HepG2 (cell line): ENCODE results near the gene TRNP1. TPM values are rescaled to one million over a fixed set of nuclear protein-coding genes. Genes with fewer than 3 reads are reported as not detected.

Experiments
- ATAC-seq: fragments of 200-7000 bp; cut with Tn5 transposase; 3 replicates; pipeline ENCODE4 v1.9.1; 2020; ENCODE audit warnings: mild to moderate bottlenecking, moderate library complexity
- BruUV-seq: library from RNA; stranded (reverse); fragments of 400-500 nt; replicated peaks from 2 replicates; lab custom pipeline; 2021; lab: Mats Ljungman, UMichigan
- CTCF ChIA-PET: fragments of 300-600 bp; formaldehyde crosslinking; extraction: SDS; loops from one replicate; lab custom pipeline; 2021; ENCODE audit warnings: low total read pairs, inconsistent platforms, low intra/inter-chr PET ratio; lab: Yijun Ruan, JAX
- POLR2A ChIA-PET: fragments of 350-600 bp; sonication (Branson Sonifier 250); formaldehyde crosslinking; loops from one replicate; lab custom pipeline; 2020; ENCODE audit warnings: antibody characterized with exemption, inconsistent platforms; lab: Yijun Ruan, JAX
- DNase-seq: peaks from one replicate; pipeline ENCODE4 v3.0.0-alpha.2; 2015; ENCODE audit warnings: low spot score
- FAIRE-seq: peaks from 3 replicates; lab custom pipeline; 2011; peaks lifted over from hg19 to GRCh38; lab: Jason Lieb, UNC
- H2AFZ ChIP-seq: one replicate; pipeline ENCODE4 v1.6.1; 2011; ENCODE audit warnings: low read length, inconsistent platforms
- H3K27ac ChIP-seq: fragments of 300-600 bp; 3 replicates; pipeline ENCODE4 v1.8.0; 2011; ENCODE audit warnings: mixed run types, mild to moderate bottlenecking, mixed read lengths, low read length, inconsistent platforms; ENCODE audit not compliant: insufficient read depth; ENCODE audit errors: extremely low read length
- H3K27me3 ChIP-seq, 2 experiments: fragments of 200-600 bp in 1 of 2; 2 replicates in 1 of 2; 3 replicates in 1 of 2; pipeline versions ENCODE4 v1.6.0 to v1.8.0; 2011; ENCODE audit warnings: low read length in 2 of 2, mild to moderate bottlenecking in 2 of 2, moderate library complexity in 2 of 2, inconsistent platforms in 1 of 2; ENCODE audit not compliant: insufficient read depth in 2 of 2, control insufficient read depth in 1 of 2
- H3K36me3 ChIP-seq, 2 experiments: fragments of 200-600 bp in 1 of 2; replicated peaks in 1 of 2; 2 replicates in 1 of 2; 3 replicates in 1 of 2; pipeline versions ENCODE4 v1.5.1 to v1.8.0; 2011; ENCODE audit warnings: low read length in 2 of 2, inconsistent platforms in 1 of 2; ENCODE audit not compliant: insufficient read depth in 2 of 2, control insufficient read depth in 1 of 2
- H3K4me1 ChIP-seq: 2 replicates; pipeline ENCODE4 v1.5.1; 2012; ENCODE audit warnings: low read length, inconsistent platforms; ENCODE audit not compliant: insufficient read depth
- H3K4me2 ChIP-seq: 2 replicates; pipeline ENCODE4 v1.6.0; 2011; ENCODE audit warnings: low read depth, low read length, inconsistent platforms
- H3K4me3 ChIP-seq, 3 experiments: fragments of 200-600 bp in 1 of 3; sonication (generic), shearing (Covaris generic) in 1 of 3; replicated peaks in 1 of 3; 2 replicates each; pipeline ENCODE4 v1.5.1; 2011 to 2016; ENCODE audit warnings: low read length in 3 of 3, inconsistent platforms in 2 of 3, low read depth in 2 of 3, mild to moderate bottlenecking in 2 of 3, control low read depth in 1 of 3, mixed read lengths in 1 of 3; ENCODE audit not compliant: insufficient read depth in 1 of 3
- H3K79me2 ChIP-seq: one replicate; pipeline ENCODE4 v1.6.1; 2011; ENCODE audit warnings: low read length, inconsistent platforms; ENCODE audit not compliant: insufficient read depth
- H3K9ac ChIP-seq: 2 replicates; pipeline ENCODE4 v1.6.0; 2011; ENCODE audit warnings: mild to moderate bottlenecking, low read depth, low read length, inconsistent platforms; ENCODE audit not compliant: insufficient read depth
- H3K9me3 ChIP-seq: 2 replicates; pipeline ENCODE4 v1.5.1; 2012; ENCODE audit warnings: mild to moderate bottlenecking, low read length
- H4K20me1 ChIP-seq: 2 replicates; pipeline ENCODE4 v1.6.0; 2011; ENCODE audit warnings: inconsistent platforms, mild to moderate bottlenecking, low read length, moderate library complexity; ENCODE audit not compliant: insufficient read depth
- CBX2 ChIP-seq, 2 experiments: fragments of 200-600 bp in 1 of 2; sonication (generic); formaldehyde crosslinking in 1 of 2; IDR thresholded peaks; 2 replicates each; pipeline versions ENCODE4 v1.7.0 to v1.8.1; 2018 to 2022; ENCODE audit warnings: low read depth in 2 of 2, low read length in 1 of 2, mild to moderate bottlenecking in 1 of 2, missing genetic modification reagents in 1 of 2
- CREM ChIP-seq, 2 experiments: sonication (generic) in 1 of 2; formaldehyde crosslinking in 1 of 2; IDR thresholded peaks; 2 replicates each; pipeline versions ENCODE4 v1.4.0 to v1.6.1; 2016 to 2020; ENCODE audit warnings: antibody characterized with exemption in 1 of 2, mild to moderate bottlenecking in 1 of 2, missing genetic modification reagents in 1 of 2
- EP300 ChIP-seq, 3 experiments: sonication (generic) in 1 of 3; formaldehyde crosslinking in 1 of 3; IDR thresholded peaks; 2 replicates each; pipeline versions ENCODE4 v1.5.1 to v1.6.1; 2011 to 2020; ENCODE audit warnings: low read depth in 2 of 3, low read length in 2 of 3, borderline replicate concordance in 1 of 3, improper control_type of control experiment in 1 of 3, mild to moderate bottlenecking in 1 of 3, missing genetic modification reagents in 1 of 3, moderate library complexity in 1 of 3
- KAT2B ChIP-seq: fragments of 150-350 bp; IDR thresholded peaks from 2 replicates; pipeline ENCODE4 v1.6.1; 2014; ENCODE audit warnings: low read depth, low read length, borderline replicate concordance
- NR2F6 ChIP-seq, 2 experiments: IDR thresholded peaks; 2 replicates each; pipeline ENCODE4 v1.6.1; 2016; ENCODE audit warnings: antibody characterized with exemption in 1 of 2, mild to moderate bottlenecking in 1 of 2
- PHF21A ChIP-seq: sonication (generic); formaldehyde crosslinking; IDR thresholded peaks from 2 replicates; pipeline ENCODE4 v1.5.0; 2020; ENCODE audit warnings: mild to moderate bottlenecking, missing genetic modification reagents
- SOX13 ChIP-seq, 3 experiments: fragments of 450-650 bp in 1 of 3; sonication (generic) in 1 of 3; formaldehyde crosslinking in 1 of 3; IDR thresholded peaks in 2 of 3; conservative IDR thresholded peaks in 1 of 3; 2 replicates each; pipeline versions ENCODE4 v1.5.0 to v1.6.1; 2016 to 2020; ENCODE audit warnings: antibody characterized with exemption in 1 of 3, mild to moderate bottlenecking in 1 of 3, missing compliant biosample characterization in 1 of 3, missing genetic modification reagents in 1 of 3, moderate library complexity in 1 of 3
- ZNF652 ChIP-seq: IDR thresholded peaks from 2 replicates; pipeline ENCODE4 v1.6.1; 2016; ENCODE audit warnings: low read depth, borderline replicate concordance
- ZNF780A ChIP-seq: sonication (generic); formaldehyde crosslinking; IDR thresholded peaks from 2 replicates; pipeline ENCODE4 v1.8.0; 2022; ENCODE audit warnings: mild to moderate bottlenecking, missing genetic modification reagents, moderate library complexity
- ZNF841 ChIP-seq: sonication (generic); formaldehyde crosslinking; IDR thresholded peaks from 2 replicates; pipeline ENCODE4 v1.8.1; 2023; ENCODE audit warnings: missing genetic modification reagents, borderline replicate concordance
- WGBS: methylation state at CpG from one replicate; pipeline ENCODE4 v1.1.6; 2017; ENCODE audit warnings: low lambda C conversion rate; 5-methylcytosine and 5-hydroxymethylcytosine counted together
- in situ Hi-C: cut with HindIII; loops from 2 replicates; pipeline ENCODE4 v1.10.0; 2017; ENCODE audit warnings: low pct_unique_long_range_greater_than_20kb; ENCODE audit not compliant: extremely low pct_ligation_motif_present
- intact Hi-C: fragments of 100-400 bp; cut with micrococcal nuclease; formaldehyde crosslinking; loops from one replicate; pipeline ENCODE4 v1.10.0; 2022; ENCODE audit not compliant: unreplicated experiment
- polyA plus RNA-seq, 8 experiments: library from polyadenylated mRNA; depleted of rRNA in 3 of 8; stranded (reverse) in 7 of 8; unstranded in 1 of 8; fragments of >200 nt; fragmentation: Illumina TruSeq in 4 of 8; extraction: Trizol in 4 of 8; gene quantifications; 2 replicates each; pipeline versions ENCODE4 v1.2.1 to v1.2.3, GENCODE V29; 2011 to 2016; ENCODE audit warnings: low read depth in 4 of 8, missing spikeins in 1 of 8, mixed read lengths in 1 of 8; ENCODE audit not compliant: insufficient read depth in 1 of 8
- total RNA-seq, 5 experiments: library from RNA; depleted of rRNA; stranded (reverse); fragments of >200 nt; fragmentation: Illumina TruSeq; extraction: Trizol; gene quantifications; 2 replicates each; pipeline ENCODE4 v1.2.3, GENCODE V29; 2016; ENCODE audit warnings: low read depth in 1 of 5
- TF ChIP-seq, protein P1 (sequence below): sonication (generic); formaldehyde crosslinking; IDR thresholded peaks from 2 replicates; pipeline ENCODE4 v1.5.0; 2020; ENCODE audit warnings: mild to moderate bottlenecking, missing genetic modification reagents, moderate library complexity
- TF ChIP-seq, protein P2 (sequence below): sonication (generic); formaldehyde crosslinking; IDR thresholded peaks from 2 replicates; pipeline ENCODE4 v1.9.0; 2022; ENCODE audit warnings: missing genetic modification reagents, mild to moderate bottlenecking, borderline replicate concordance
- TF ChIP-seq, protein P3 (sequence below): sonication (generic); formaldehyde crosslinking; IDR thresholded peaks from 2 replicates; pipeline ENCODE4 v1.4.0; 2020; ENCODE audit warnings: missing genetic modification reagents, mild to moderate bottlenecking, borderline replicate concordance

Gene TRNP1
- total and polyA plus RNA-seq, 2 of the 13 experiments (the other 11 are each of a cell fraction or from before 2014, with no cell fraction given) = 42.0 to 158 TPM

DNA sequence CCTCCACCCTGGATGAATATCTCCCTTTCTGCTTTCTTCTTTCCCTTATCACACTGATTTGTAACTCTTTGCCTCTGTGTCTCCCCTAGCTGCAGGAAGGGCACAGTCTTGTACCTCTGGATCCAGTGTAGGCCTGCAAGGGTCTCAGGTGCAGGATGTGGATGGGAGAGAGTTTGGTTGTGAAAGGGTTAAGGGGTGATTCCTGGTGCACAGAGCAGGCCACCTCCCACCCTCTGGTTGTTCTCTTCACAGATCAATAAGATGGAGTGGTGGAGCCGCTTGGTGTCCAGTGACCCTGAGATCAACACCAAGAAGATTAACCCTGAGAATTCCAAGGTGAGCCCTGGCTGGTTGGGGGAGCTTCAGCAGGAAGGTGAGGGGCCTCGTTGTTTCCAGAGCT is 48.4 kb upstream of the TRNP1 start (continued):
- TF ChIP-seq ZNF652 (CRISPR knock-in tag) = peak; percentile 98
- TF ChIP-seq NR2F6 (IDR thresholded peaks at IDR 0.05) = peak; percentile 63; the same call in 1 of the 2 replicates
- peak; percentile 42; the same call in 1 of the 2 replicates for TF ChIP-seq NR2F6 (CRISPR knock-in tag; IDR thresholded peaks at IDR 0.05)
- TF ChIP-seq PHF21A (CRISPR knock-in tag) = 0 out of 2 replicates have a peak, but pooled peaks have one; percentile 28
- TF ChIP-seq CREM (IDR thresholded peaks at IDR 0.05) = peak; percentile 18; the same call in 1 of the 2 replicates
- TF ChIP-seq CREM (CRISPR knock-in tag; IDR thresholded peaks at IDR 0.05) = no peak
- peak in 1 of 2 experiments; percentile 64; a peak in 1 of 4 replicates for TF ChIP-seq EP300 (IDR thresholded peaks at IDR 0.05; ENCODE audit: low read depth in 2 of 2, low read length in 2 of 2)
- no peak for TF ChIP-seq EP300 (CRISPR knock-in tag; IDR thresholded peaks at IDR 0.05; ENCODE audit: borderline replicate concordance)

DNA sequence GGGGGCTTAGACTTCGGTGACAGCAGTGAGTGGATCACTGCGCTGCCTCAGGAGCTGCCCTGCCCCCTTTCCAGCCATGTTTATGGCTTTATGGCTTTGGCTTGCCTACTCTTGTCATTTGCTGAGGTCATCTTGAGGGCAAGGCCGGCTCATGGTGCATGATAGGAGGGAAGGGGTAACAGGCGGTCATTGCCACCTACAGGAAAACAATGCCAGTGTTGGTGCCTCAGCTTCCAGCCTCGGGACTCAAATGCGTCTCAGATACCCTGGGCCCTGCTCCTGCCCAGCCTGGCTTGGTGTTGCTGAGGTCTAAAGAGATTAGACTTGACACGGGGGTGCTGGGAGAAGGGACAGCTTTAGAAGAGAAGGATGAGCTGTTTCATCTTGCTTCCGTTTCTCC is 47.8 kb upstream of the TRNP1 start:
- no TSS peak for BruUV-seq
- FAIRE-seq = no peak
- DNase-seq = no peak
- ChIA-PET POLR2A (interaction anchor here (0.9 to 12.9 kb wide), 9 partner anchors 8 to 56 kb away, joined by 3 to 371 read pairs (median 7); partner anchors contain the start of genes GPATCH3, GPN2, KDF1 and NR0B2), CTCF (no interaction called here)
- H2AFZ ChIP-seq = no peak overlapping the region
- peaks cover 82% of the 10 kb centered on the region for H3K4me1 ChIP-seq
- peaks cover 25 to 40% of the 10 kb centered on the region in 2 experiments for H3K36me3 ChIP-seq
- no peaks in the 10 kb centered on the region for H3K27me3 ChIP-seq
- H3K27ac ChIP-seq = peak overlapping the region; percentile 63
- H3K79me2 ChIP-seq = no peaks in the 10 kb centered on the region
- intact Hi-C loops = loop anchor here (1.0 kb wide), 1 partner anchor 33 kb away; no protein-coding TSS in a partner anchor
- WGBS = 74% methylated on average over 3 of the region's 8 CpGs
- no peak for ATAC-seq
- no peak overlapping the region for H3K4me3 ChIP-seq
- no peak overlapping the region for H3K9ac ChIP-seq
- H3K9me3 ChIP-seq = no peaks in the 10 kb centered on the region
- in situ Hi-C loops = no loop called here
- H3K4me2 ChIP-seq = peak overlapping the region; percentile 32; the same call in 1 of the 2 replicates
- H4K20me1 ChIP-seq = no peaks in the 10 kb centered on the region
- TF ChIP-seq, protein P1, sequence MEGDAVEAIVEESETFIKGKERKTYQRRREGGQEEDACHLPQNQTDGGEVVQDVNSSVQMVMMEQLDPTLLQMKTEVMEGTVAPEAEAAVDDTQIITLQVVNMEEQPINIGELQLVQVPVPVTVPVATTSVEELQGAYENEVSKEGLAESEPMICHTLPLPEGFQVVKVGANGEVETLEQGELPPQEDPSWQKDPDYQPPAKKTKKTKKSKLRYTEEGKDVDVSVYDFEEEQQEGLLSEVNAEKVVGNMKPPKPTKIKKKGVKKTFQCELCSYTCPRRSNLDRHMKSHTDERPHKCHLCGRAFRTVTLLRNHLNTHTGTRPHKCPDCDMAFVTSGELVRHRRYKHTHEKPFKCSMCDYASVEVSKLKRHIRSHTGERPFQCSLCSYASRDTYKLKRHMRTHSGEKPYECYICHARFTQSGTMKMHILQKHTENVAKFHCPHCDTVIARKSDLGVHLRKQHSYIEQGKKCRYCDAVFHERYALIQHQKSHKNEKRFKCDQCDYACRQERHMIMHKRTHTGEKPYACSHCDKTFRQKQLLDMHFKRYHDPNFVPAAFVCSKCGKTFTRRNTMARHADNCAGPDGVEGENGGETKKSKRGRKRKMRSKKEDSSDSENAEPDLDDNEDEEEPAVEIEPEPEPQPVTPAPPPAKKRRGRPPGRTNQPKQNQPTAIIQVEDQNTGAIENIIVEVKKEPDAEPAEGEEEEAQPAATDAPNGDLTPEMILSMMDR (CRISPR knock-in tag) = 0 out of 2 replicates have a peak, but pooled peaks have one; percentile 10
- TF ChIP-seq SOX13 (IDR thresholded peaks at IDR 0.05) (no peak), SOX13 (CRISPR knock-in tag; conservative IDR thresholded peaks at IDR 0.05 in 1 of 2, IDR thresholded peaks at IDR 0.05 in 1 of 2) (peak in 1 of 2 experiments; percentile 14; a peak in 1 of 4 replicates), CBX2 (IDR thresholded peaks at IDR 0.05; ENCODE audit: low read depth, low read length) (no peak), CBX2 (CRISPR knock-in tag; IDR thresholded peaks at IDR 0.05; ENCODE audit: low read depth) (no peak), ZNF780A (CRISPR knock-in tag) (0 out of 2 replicates have a peak, but pooled peaks have one; percentile 14), ZNF841 (no peak), KAT2B (no peak)
- TF ChIP-seq, protein P2, sequence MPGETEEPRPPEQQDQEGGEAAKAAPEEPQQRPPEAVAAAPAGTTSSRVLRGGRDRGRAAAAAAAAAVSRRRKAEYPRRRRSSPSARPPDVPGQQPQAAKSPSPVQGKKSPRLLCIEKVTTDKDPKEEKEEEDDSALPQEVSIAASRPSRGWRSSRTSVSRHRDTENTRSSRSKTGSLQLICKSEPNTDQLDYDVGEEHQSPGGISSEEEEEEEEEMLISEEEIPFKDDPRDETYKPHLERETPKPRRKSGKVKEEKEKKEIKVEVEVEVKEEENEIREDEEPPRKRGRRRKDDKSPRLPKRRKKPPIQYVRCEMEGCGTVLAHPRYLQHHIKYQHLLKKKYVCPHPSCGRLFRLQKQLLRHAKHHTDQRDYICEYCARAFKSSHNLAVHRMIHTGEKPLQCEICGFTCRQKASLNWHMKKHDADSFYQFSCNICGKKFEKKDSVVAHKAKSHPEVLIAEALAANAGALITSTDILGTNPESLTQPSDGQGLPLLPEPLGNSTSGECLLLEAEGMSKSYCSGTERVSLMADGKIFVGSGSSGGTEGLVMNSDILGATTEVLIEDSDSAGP (CRISPR knock-in tag) = 0 out of 2 replicates have a peak, but pooled peaks have one; percentile 33
- TF ChIP-seq, protein P3, sequence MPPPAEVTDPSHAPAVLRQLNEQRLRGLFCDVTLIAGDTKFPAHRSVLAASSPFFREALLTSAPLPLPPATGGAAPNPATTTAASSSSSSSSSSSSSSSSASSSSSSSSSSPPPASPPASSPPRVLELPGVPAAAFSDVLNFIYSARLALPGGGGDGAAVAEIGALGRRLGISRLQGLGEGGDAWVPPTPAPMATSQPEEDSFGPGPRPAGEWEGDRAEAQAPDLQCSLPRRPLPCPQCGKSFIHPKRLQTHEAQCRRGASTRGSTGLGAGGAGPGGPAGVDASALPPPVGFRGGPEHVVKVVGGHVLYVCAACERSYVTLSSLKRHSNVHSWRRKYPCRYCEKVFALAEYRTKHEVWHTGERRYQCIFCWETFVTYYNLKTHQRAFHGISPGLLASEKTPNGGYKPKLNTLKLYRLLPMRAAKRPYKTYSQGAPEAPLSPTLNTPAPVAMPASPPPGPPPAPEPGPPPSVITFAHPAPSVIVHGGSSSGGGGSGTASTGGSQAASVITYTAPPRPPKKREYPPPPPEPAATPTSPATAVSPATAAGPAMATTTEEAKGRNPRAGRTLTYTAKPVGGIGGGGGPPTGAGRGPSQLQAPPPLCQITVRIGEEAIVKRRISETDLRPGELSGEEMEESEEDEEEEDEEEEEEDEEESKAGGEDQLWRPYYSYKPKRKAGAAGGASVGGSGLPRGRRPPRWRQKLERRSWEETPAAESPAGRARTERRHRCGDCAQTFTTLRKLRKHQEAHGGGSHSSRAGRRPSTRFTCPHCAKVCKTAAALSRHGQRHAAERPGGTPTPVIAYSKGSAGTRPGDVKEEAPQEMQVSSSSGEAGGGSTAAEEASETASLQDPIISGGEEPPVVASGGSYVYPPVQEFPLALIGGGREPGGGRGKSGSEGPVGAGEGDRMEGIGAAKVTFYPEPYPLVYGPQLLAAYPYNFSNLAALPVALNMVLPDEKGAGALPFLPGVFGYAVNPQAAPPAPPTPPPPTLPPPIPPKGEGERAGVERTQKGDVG (CRISPR knock-in tag) = 0 out of 2 replicates have a peak, but pooled peaks have one; percentile 71
